Ishikawa (cell line): ENCODE data around the gene OR13C9.

Experiments used
- CEBPB ChIP-seq: IDR thresholded peaks from 2 replicates; pipeline ENCODE4 v1.6.1; 2012
- CREB1 ChIP-seq: IDR thresholded peaks from 2 replicates; pipeline ENCODE4 v1.6.1; 2012; ENCODE audit warnings: low read depth
- EGR1 ChIP-seq: IDR thresholded peaks from 2 replicates; pipeline ENCODE4 v1.6.1; 2012
- EP300 ChIP-seq: IDR thresholded peaks from 2 replicates; pipeline ENCODE4 v1.6.1; 2012; ENCODE audit warnings: borderline replicate concordance
- FOXM1 ChIP-seq: IDR thresholded peaks from 2 replicates; pipeline ENCODE4 v1.6.1; 2012; ENCODE audit warnings: low read depth, borderline replicate concordance
- MAX ChIP-seq: IDR thresholded peaks from 2 replicates; pipeline ENCODE4 v1.6.1; 2012
- NFIC ChIP-seq: IDR thresholded peaks from 2 replicates; pipeline ENCODE4 v1.6.1; 2012
- RAD21 ChIP-seq: IDR thresholded peaks from 2 replicates; pipeline ENCODE4 v1.6.1; 2012; ENCODE audit warnings: low read depth
- REST ChIP-seq: IDR thresholded peaks from 2 replicates; pipeline ENCODE4 v1.6.1; 2012; ENCODE audit warnings: low read depth, mild to moderate bottlenecking
- TAF1 ChIP-seq: IDR thresholded peaks from 2 replicates; pipeline ENCODE4 v1.6.1; 2012; ENCODE audit warnings: low read depth, mild to moderate bottlenecking
- TCF12 ChIP-seq: IDR thresholded peaks from 2 replicates; pipeline ENCODE4 v1.6.1; 2012; ENCODE audit warnings: low read depth
- TEAD4 ChIP-seq: IDR thresholded peaks from 2 replicates; pipeline ENCODE4 v1.6.1; 2012
- YY1 ChIP-seq: IDR thresholded peaks from 2 replicates; pipeline ENCODE4 v1.6.1; 2012; ENCODE audit warnings: low read depth

GRCh38 chr9:104586496-104587180, 31.4 kb downstream of the OR13C9 start:
- TF ChIP-seq TAF1 (no peak), REST (no peak), CREB1 (no peak), EP300 (no peak), EGR1 (no peak), YY1 (no peak), MAX (no peak), TCF12 (no peak), TEAD4 (no peak), FOXM1 (no peak), CEBPB (peak; percentile 85), RAD21 (no peak), NFIC (no peak)
